ENCODE data around the gene GGT6. TPM values are rescaled to one million over a fixed set of nuclear protein-coding genes. Genes with fewer than 3 reads are reported as not detected.

GGT6 gene
- total RNA-seq, 4 donors from 2014 or later: not detected

GRCh38 chr17:4518901-4519300 lies 41.5 kb downstream of the GGT6 start:
- H3K4me3 ChIP-seq: no peak overlapping the region
- H3K36me3 ChIP-seq: no peaks in the 10 kb centered on the region
- DNase-seq (ENCODE audit: low spot score in 2 of 2): no peak
- H3K9me3 ChIP-seq: no peaks in the 10 kb centered on the region
- H3K27ac ChIP-seq: peak overlapping the region; percentile 42 to 81 (median 58)
- no peaks in the 10 kb centered on the region for H3K27me3 ChIP-seq
- TF ChIP-seq EP300 (IDR thresholded peaks at IDR 0.05) (no peak), POLR2A (IDR thresholded peaks at IDR 0.05) (no peak), CTCF (IDR thresholded peaks at IDR 0.05) (no peak)
- peaks cover 0 to 21% (median 0%) of the 10 kb centered on the region in 4 donors for H3K4me1 ChIP-seq
- WGBS, 2 donors: 67 to 84% methylated on average over 9 to 10 of the region's 10 CpGs

DNA sequence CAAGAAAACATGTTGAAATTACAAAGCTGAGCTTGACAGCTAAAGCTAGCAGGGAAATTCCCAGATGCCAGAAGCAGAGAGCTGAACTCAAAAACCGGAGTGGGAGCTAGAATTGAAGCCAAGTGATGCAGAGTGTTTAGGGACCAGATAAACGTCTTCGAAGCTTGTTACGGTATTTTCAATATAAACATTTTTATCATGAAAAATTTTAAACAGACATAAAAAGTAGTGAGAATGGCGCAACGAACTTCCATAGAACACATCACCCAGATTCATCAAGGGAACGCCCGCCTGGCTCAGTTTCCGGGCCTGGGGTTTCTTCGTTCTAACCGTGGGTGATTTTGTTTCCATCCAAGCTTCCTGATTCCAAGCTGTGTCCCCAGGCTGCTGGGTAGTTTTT lies 43.6 kb downstream of the GGT6 start:
- 65 to 66% methylated on average over 11 of the region's 11 CpGs for WGBS, 2 donors
- H3K27ac ChIP-seq: no peak overlapping the region
- H3K4me1 ChIP-seq: peaks cover 0 to 21% (median 0%) of the 10 kb centered on the region in 4 donors
- H3K4me3 ChIP-seq: no peak overlapping the region
- H3K27me3 ChIP-seq: no peaks in the 10 kb centered on the region
- no peak for DNase-seq (ENCODE audit: low spot score in 2 of 2)
- H3K36me3 ChIP-seq: no peaks in the 10 kb centered on the region
- no peak for TF ChIP-seq CTCF (IDR thresholded peaks at IDR 0.05)
- no peak for TF ChIP-seq EP300 (IDR thresholded peaks at IDR 0.05)
- no peak for TF ChIP-seq POLR2A (IDR thresholded peaks at IDR 0.05)
- H3K9me3 ChIP-seq: no peaks in the 10 kb centered on the region

DNA sequence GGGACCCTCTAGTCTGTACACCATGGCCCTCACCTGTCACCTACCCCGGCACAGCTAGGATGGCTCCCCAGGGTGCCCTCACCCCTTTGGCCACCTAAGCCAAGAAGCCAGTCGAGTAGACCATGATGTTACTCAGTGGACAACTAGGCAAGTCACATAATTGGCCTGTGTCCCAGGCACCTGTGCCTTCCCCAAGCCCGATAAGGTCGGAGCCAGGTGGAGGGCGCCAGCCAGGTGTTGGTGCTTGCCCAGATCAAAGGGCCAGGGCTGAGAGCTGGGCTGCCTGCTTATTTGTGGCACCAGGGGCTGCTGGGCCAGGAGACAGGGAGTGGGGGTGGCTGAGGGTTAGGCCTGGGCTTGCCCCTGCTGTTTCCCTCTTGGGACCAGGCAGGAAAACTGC lies 44.9 kb downstream of the GGT6 start:
- Histone ChIP-seq H3K4me1 (peaks cover 0 to 16% (median 0%) of the 10 kb centered on the region in 4 donors), H3K27me3 (no peaks in the 10 kb centered on the region)
- WGBS, 2 donors: 81 to 98% methylated on average over 5 of the region's 5 CpGs

GRCh38 chr17:4514779-4515178 lies 45.6 kb downstream of the GGT6 start:
- WGBS, 2 donors: 70 to 72% methylated on average over 10 to 11 of the region's 11 CpGs
- H3K4me1 ChIP-seq: peaks cover 0 to 13% (median under 1%) of the 10 kb centered on the region in 4 donors
- H3K36me3 ChIP-seq: no peaks in the 10 kb centered on the region
- TF ChIP-seq CTCF (IDR thresholded peaks at IDR 0.05) (no peak), EP300 (IDR thresholded peaks at IDR 0.05) (no peak), POLR2A (IDR thresholded peaks at IDR 0.05) (no peak)
- no peak for DNase-seq (ENCODE audit: low spot score in 2 of 2)
- H3K27me3 ChIP-seq: no peaks in the 10 kb centered on the region
- no peak overlapping the region for H3K27ac ChIP-seq
- H3K9me3 ChIP-seq: no peaks in the 10 kb centered on the region
- no peak overlapping the region for H3K4me3 ChIP-seq

More for the DNA sequence above, 44.9 kb downstream of the GGT6 start:
- H3K9me3 ChIP-seq: no peaks in the 10 kb centered on the region
- no peak overlapping the region for H3K27ac ChIP-seq
- DNase-seq (ENCODE audit: low spot score in 2 of 2): no peak
- H3K36me3 ChIP-seq: no peaks in the 10 kb centered on the region
- H3K4me3 ChIP-seq: no peak overlapping the region
- TF ChIP-seq POLR2A (IDR thresholded peaks at IDR 0.05) (no peak), CTCF (IDR thresholded peaks at IDR 0.05) (no peak), EP300 (IDR thresholded peaks at IDR 0.05) (no peak)

GRCh38 chr17:4514206-4514605 lies 46.2 kb downstream of the GGT6 start:
- Histone ChIP-seq H3K4me3 (no peak overlapping the region), H3K27ac (peak overlapping the region in 2 of 4 donors; percentile 28 to 29), H3K9me3 (no peaks in the 10 kb centered on the region), H3K4me1 (peaks cover 0 to 12% (median 3%) of the 10 kb centered on the region in 4 donors), H3K36me3 (no peaks in the 10 kb centered on the region), H3K27me3 (no peaks in the 10 kb centered on the region)
- TF ChIP-seq EP300 (IDR thresholded peaks at IDR 0.05) (no peak), CTCF (IDR thresholded peaks at IDR 0.05) (no peak), POLR2A (IDR thresholded peaks at IDR 0.05) (no peak)
- no peak for DNase-seq (ENCODE audit: low spot score in 2 of 2)
- 51 to 82% methylated on average over 4 to 7 of the region's 7 CpGs for WGBS, 2 donors

Data from tibial nerve (tissue), 4 donors.